Right lobe of liver (tissue), 4 donors: ENCODE data around the gene LSMEM2.

Experiments used
- CTCF ChIP-seq, 4 donors: fragments of 200-600 bp in 3 of 4; fragments of 450-650 bp in 1 of 4; IDR thresholded peaks; one replicate each; pipeline versions ENCODE4 v1.5.1 to v1.8.0; 2016 to 2022; ENCODE audit warnings: antibody characterized with exemption in 4 of 4, mild to moderate bottlenecking in 2 of 4
- POLR2A ChIP-seq: fragments of 450-650 bp; IDR thresholded peaks from one replicate; pipeline ENCODE4 v1.6.1; 2017; ENCODE audit warnings: antibody characterized with exemption, mild to moderate bottlenecking
- donor health status: DM: no; HTN: no; CAD: no.
- donor health status: DM: no; HTN: no; CAD: no.
- donor health status: DM: no; HTN: yes; CAD: no.

DNA sequence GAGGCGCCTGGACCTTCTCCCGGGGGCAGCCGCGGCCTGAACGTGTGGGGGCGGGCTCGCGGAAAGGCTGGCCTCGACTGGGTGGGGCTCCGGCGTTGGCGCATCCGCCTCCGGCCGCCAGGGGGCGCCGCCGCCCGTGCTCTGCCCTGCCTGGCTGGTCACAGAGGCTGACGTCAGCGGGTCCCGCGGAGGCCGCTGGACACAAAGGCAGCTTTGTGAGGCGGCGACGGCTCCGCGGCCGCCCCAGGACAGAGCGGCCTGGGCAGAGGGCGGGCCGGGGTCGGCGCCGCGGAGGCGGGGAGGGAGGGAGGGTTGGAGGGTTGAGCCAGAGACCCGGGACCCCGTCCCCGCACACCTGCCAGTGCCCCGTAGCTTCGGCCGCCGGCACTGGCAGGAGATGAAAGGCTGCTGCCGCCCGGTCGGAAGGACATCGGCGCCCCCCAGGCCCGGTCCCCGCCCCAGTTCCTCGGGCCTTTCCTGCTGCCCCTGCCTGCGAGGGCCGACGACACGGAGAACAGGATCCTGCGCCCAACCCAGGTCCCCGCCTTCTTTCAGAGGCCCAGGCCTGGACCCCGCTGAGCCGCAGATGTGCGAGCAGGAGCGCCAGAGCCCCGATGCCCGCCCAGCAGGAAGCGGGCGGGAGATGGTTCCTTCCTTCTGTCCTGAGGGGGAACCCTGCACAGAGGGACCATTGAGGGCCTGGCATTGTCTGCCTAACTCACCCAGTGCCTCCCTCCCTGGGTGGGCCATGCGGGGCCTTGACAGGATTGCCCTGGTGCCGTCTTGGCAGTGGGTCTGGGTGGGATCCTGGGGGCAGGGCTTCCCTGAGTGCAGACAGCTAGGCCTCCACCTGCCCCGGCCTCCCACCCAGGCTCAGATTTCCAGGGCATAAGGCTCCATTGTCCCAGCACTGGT lies 18.6 kb upstream of the LSMEM2 start:
- TF ChIP-seq CTCF (IDR thresholded peaks at IDR 0.05) (peak; percentile 97 to 99 (median 98)), POLR2A (peak; percentile 69)
